Stomach (tissue), 9 donors: ENCODE measurements around the gene RDH12. TPM values are rescaled to one million over a fixed set of nuclear protein-coding genes. Genes with fewer than 3 reads are reported as not detected.

Source experiments
- DNase-seq, 2 donors: peaks; one replicate each; pipeline versions ENCODE4 v3.0.0 to v3.0.0-alpha.2; 2013 to 2019
- H3K27ac ChIP-seq, 5 donors: fragments of 200-600 bp in 4 of 5; sonication (generic) in 4 of 5; one replicate each; pipeline ENCODE4 v1.5.1; 2013 to 2019; ENCODE audit warnings: mild to moderate bottlenecking in 1 of 5, moderate library complexity in 1 of 5
- H3K27me3 ChIP-seq, 3 donors: fragments of 200-600 bp; sonication (generic); one replicate each; pipeline ENCODE4 v1.5.1; 2017 to 2019; ENCODE audit warnings: mixed run types in 1 of 3
- H3K36me3 ChIP-seq, 4 donors: fragments of 200-600 bp; sonication (generic); 1 replicate in 3 of 4; 2 replicates in 1 of 4; pipeline ENCODE4 v1.5.1; 2016 to 2019
- H3K4me1 ChIP-seq, 4 donors: fragments of 200-600 bp; sonication (generic); one replicate each; pipeline ENCODE4 v1.5.1; 2016 to 2019
- H3K4me3 ChIP-seq, 4 donors: fragments of 200-600 bp; sonication (generic) in 3 of 4; one replicate each; pipeline ENCODE4 v1.5.1; 2016 to 2019; ENCODE audit warnings: mild to moderate bottlenecking in 1 of 4
- H3K9me3 ChIP-seq, 4 donors: fragments of 200-600 bp; sonication (generic); one replicate each; pipeline ENCODE4 v1.5.1; 2016 to 2019
- CTCF ChIP-seq, 7 experiments: fragments of 450-650 bp in 4 of 7; fragments of 200-600 bp in 3 of 7; sonication (generic) in 3 of 7; IDR thresholded peaks; one replicate each; pipeline ENCODE4 v1.5.1; 2016 to 2019; ENCODE audit warnings: antibody characterized with exemption in 7 of 7, control low read depth in 2 of 7, mild to moderate bottlenecking in 1 of 7
- EP300 ChIP-seq: sonication (generic); formaldehyde crosslinking; IDR thresholded peaks from one replicate; pipeline ENCODE4 v1.6.1; 2017; ENCODE audit warnings: antibody characterized with exemption
- POLR2A ChIP-seq, 4 donors: fragments of 450-650 bp; IDR thresholded peaks; one replicate each; pipeline ENCODE4 v1.6.1; 2016; ENCODE audit warnings: antibody characterized with exemption in 4 of 4, control low read depth in 2 of 4, mild to moderate bottlenecking in 1 of 4, moderate library complexity in 1 of 4
- POLR2AphosphoS5 ChIP-seq, 3 donors: sonication (generic); formaldehyde crosslinking; IDR thresholded peaks; one replicate each; pipeline ENCODE4 v1.6.1; 2016; ENCODE audit warnings: antibody characterized with exemption in 3 of 3
- WGBS, 5 donors: extraction: QIAGEN DNeasy Blood & Tissue Kit in 3 of 5; methylation state at CpG; one replicate each; pipeline versions ENCODE4 v1.1.5 to v1.1.7; 2013 to 2018; 5-methylcytosine and 5-hydroxymethylcytosine counted together
- intact Hi-C: fragments of 100-400 bp; cut with DNase I; formaldehyde crosslinking; loops from one replicate; pipeline ENCODE4 v1.15.1; 2023; ENCODE audit warnings: low total_unique reads
- polyA plus RNA-seq, 3 donors: library from polyadenylated mRNA; stranded (reverse); fragments of 200-250 nt; gene quantifications; one replicate each; pipeline ENCODE4 v1.2.3, GENCODE V29; 2013
- total RNA-seq, 5 donors: library from RNA; depleted of rRNA; stranded (reverse); fragments of >200 nt; gene quantifications; one replicate each; pipeline versions ENCODE4 v1.1.0 to v1.2.3, GENCODE V29; 2014 to 2016
- donor health status: healthy with polysubstance abuse.
- donor health status: Bipolar disorder and iron deficiency.
- donor health status: healthy.

Gene RDH12
- total and polyA plus RNA-seq, 8 donors: 0.45 to 15.4 (median 5.4) TPM; not detected in 2

GRCh38 chr14:67749341-67750084 is 47.8 kb downstream of the RDH12 start:
- H3K4me3 ChIP-seq: no peak overlapping the region
- H3K27me3 ChIP-seq: no peaks in the 10 kb centered on the region
- peak in 1 of 2 donors; percentile 64 for DNase-seq
- H3K36me3 ChIP-seq: peaks cover 58 to 87% (median 75%) of the 10 kb centered on the region in 4 donors
- TF ChIP-seq CTCF (IDR thresholded peaks at IDR 0.05): no peak
- no peak for TF ChIP-seq POLR2A (IDR thresholded peaks at IDR 0.05)
- no peak for TF ChIP-seq POLR2AphosphoS5 (IDR thresholded peaks at IDR 0.05)
- no peak for TF ChIP-seq EP300
- H3K9me3 ChIP-seq: no peaks in the 10 kb centered on the region
- H3K4me1 ChIP-seq: peaks cover 0 to 9% (median 0%) of the 10 kb centered on the region in 4 donors
- intact Hi-C loops: no loop called here
- WGBS, 5 donors: 80 to 91% (median 90%) methylated on average over 6 of the region's 6 CpGs
- H3K27ac ChIP-seq: no peak overlapping the region

GRCh38 chr14:67756496-67756895 is 54.8 kb downstream of the RDH12 start:
- Histone ChIP-seq H3K36me3 (peaks cover 48 to 93% (median 87%) of the 10 kb centered on the region in 4 donors), H3K27me3 (no peaks in the 10 kb centered on the region), H3K9me3 (no peaks in the 10 kb centered on the region), H3K4me1 (no peaks in the 10 kb centered on the region), H3K4me3 (no peak overlapping the region), H3K27ac (no peak overlapping the region)
- TF ChIP-seq POLR2AphosphoS5 (IDR thresholded peaks at IDR 0.05) (no peak), CTCF (IDR thresholded peaks at IDR 0.05) (no peak), POLR2A (IDR thresholded peaks at IDR 0.05) (no peak), EP300 (no peak)
- WGBS, 5 donors: 85 to 100% (median 95%) methylated on average over 1 of the region's 1 CpG
- DNase-seq: no peak
- intact Hi-C loops: no loop called here

GRCh38 chr14:67757175-67757574 is 55.5 kb downstream of the RDH12 start:
- DNase-seq: no peak
- H3K27me3 ChIP-seq: no peaks in the 10 kb centered on the region
- H3K9me3 ChIP-seq: no peaks in the 10 kb centered on the region
- no peak overlapping the region for H3K4me3 ChIP-seq
- H3K27ac ChIP-seq: no peak overlapping the region
- H3K36me3 ChIP-seq: peaks cover 47 to 93% (median 87%) of the 10 kb centered on the region in 4 donors
- TF ChIP-seq POLR2AphosphoS5 (IDR thresholded peaks at IDR 0.05) (no peak), CTCF (IDR thresholded peaks at IDR 0.05) (no peak), POLR2A (IDR thresholded peaks at IDR 0.05) (no peak), EP300 (no peak)
- intact Hi-C loops: no loop called here
- WGBS, 5 donors: 84 to 92% (median 89%) methylated on average over 3 of the region's 3 CpGs
- H3K4me1 ChIP-seq: no peaks in the 10 kb centered on the region

GRCh38 chr14:67759916-67760315 is 58.2 kb downstream of the RDH12 start:
- intact Hi-C loops: no loop called here
- Histone ChIP-seq H3K9me3 (no peaks in the 10 kb centered on the region), H3K4me3 (no peak overlapping the region), H3K36me3 (peaks cover 25 to 92% (median 87%) of the 10 kb centered on the region in 4 donors), H3K4me1 (no peaks in the 10 kb centered on the region), H3K27ac (no peak overlapping the region), H3K27me3 (no peaks in the 10 kb centered on the region)
- DNase-seq: no peak
- WGBS, 5 donors: 84 to 98% (median 97%) methylated on average over 2 of the region's 2 CpGs
- TF ChIP-seq POLR2AphosphoS5 (IDR thresholded peaks at IDR 0.05) (no peak), EP300 (no peak), POLR2A (IDR thresholded peaks at IDR 0.05) (no peak), CTCF (IDR thresholded peaks at IDR 0.05) (no peak)
